ENCODE results near the gene CCR5AS.

Gene CCR5AS

DNA sequence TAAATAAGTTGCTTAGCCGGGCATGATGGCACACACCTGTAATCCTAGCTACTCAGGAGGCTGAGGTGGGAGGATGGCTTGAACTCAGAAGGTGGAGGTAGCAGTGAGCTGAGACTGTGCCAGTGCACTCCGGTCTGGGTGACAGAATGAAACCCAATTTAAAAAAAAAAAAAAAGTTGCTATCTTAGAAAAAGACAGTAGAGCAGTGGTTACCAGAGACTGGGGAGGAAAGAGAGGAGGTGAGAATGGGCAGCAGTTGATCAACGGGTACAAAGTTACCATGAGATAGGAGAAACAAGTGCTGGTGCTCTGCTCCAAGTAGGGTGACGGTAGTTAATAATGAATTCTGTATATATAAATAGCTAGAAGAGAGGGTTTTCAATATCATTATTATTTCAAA is 53.8 kb downstream of the CCR5AS start:
- intact Hi-C loops (cut with DNase I; ENCODE audit: low total_unique reads) = no loop called here
- Histone ChIP-seq H3K4me1 (peaks cover 16 to 88% (median 53%) of the 10 kb centered on the region in 6 donors), H3K27ac (peak overlapping the region in 4 of 8 donors; percentile 55 to 76 (median 68)), H3K36me3 (no peaks in the 10 kb centered on the region), H3K9me3 (no peaks in the 10 kb centered on the region), H3K27me3 (replicated peaks in 1 of 7) (no peaks in the 10 kb centered on the region), H3K4me3 (no peak overlapping the region)
- no peak for DNase-seq
- 67 to 84% (median 72%) methylated on average over 4 of the region's 4 CpGs for WGBS, 5 donors
- TF ChIP-seq POLR2AphosphoS5 (IDR thresholded peaks at IDR 0.05) (no peak), POLR2A (IDR thresholded peaks at IDR 0.05) (no peak)
- TF ChIP-seq, protein P1, sequence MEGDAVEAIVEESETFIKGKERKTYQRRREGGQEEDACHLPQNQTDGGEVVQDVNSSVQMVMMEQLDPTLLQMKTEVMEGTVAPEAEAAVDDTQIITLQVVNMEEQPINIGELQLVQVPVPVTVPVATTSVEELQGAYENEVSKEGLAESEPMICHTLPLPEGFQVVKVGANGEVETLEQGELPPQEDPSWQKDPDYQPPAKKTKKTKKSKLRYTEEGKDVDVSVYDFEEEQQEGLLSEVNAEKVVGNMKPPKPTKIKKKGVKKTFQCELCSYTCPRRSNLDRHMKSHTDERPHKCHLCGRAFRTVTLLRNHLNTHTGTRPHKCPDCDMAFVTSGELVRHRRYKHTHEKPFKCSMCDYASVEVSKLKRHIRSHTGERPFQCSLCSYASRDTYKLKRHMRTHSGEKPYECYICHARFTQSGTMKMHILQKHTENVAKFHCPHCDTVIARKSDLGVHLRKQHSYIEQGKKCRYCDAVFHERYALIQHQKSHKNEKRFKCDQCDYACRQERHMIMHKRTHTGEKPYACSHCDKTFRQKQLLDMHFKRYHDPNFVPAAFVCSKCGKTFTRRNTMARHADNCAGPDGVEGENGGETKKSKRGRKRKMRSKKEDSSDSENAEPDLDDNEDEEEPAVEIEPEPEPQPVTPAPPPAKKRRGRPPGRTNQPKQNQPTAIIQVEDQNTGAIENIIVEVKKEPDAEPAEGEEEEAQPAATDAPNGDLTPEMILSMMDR (IDR thresholded peaks at IDR 0.05 in 8 of 11, conservative IDR thresholded peaks at IDR 0.05 in 3 of 11) = no peak

DNA sequence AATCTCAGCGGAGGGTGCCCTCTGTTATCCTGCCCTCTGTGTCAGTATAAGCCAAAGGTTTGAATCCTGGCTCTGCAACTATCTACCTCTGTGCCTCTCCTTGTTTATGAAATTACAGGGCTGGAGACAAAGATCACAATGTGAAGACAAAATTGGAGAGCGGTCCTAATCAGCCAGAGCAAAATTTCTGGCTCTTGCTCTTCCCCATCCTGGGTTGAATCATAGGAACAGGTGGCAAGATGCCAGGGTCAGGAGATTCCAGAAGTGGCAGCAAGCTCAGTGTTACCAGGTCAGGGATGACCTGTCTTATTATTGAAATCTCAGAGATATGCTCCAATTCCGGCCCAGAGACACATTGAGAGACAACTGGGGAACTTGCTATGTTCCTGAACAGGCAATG is 55.2 kb downstream of the CCR5AS start:
- H3K9me3 ChIP-seq = no peaks in the 10 kb centered on the region
- no peak for DNase-seq
- H3K4me3 ChIP-seq = no peak overlapping the region
- H3K36me3 ChIP-seq = no peaks in the 10 kb centered on the region
- TF ChIP-seq POLR2AphosphoS5 (IDR thresholded peaks at IDR 0.05) (no peak), POLR2A (IDR thresholded peaks at IDR 0.05) (no peak)
- TF ChIP-seq, protein P1 (IDR thresholded peaks at IDR 0.05 in 8 of 11, conservative IDR thresholded peaks at IDR 0.05 in 3 of 11) = no peak
- no peak overlapping the region for H3K27ac ChIP-seq
- peaks cover 16 to 82% (median 53%) of the 10 kb centered on the region in 6 donors for H3K4me1 ChIP-seq
- 79 to 90% (median 86%) methylated on average over 3 of the region's 3 CpGs for WGBS, 5 donors
- H3K27me3 ChIP-seq (replicated peaks in 1 of 7) = no peaks in the 10 kb centered on the region
- intact Hi-C loops (cut with DNase I; ENCODE audit: low total_unique reads) = no loop called here

DNA sequence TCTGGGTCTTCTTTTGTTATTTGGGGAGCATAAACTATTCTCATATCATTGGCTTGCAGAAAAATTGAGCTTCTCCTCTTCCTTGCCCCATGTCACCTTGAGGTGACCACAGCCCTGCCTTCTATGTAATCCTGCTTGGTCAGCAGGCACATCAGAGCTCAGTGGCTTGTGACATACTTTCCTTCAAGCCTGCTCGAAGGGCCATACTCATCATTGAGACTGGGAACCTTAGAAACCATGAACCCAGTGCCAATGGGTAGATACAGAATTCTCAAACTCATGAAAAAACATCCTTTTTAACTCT is 56.7 kb downstream of the CCR5AS start:
- Histone ChIP-seq H3K27ac (peak overlapping the region in 6 of 8 donors; percentile 36 to 81 (median 66)), H3K9me3 (no peaks in the 10 kb centered on the region), H3K27me3 (replicated peaks in 1 of 7) (no peaks in the 10 kb centered on the region), H3K4me3 (no peak overlapping the region), H3K4me1 (peaks cover 16 to 67% (median 53%) of the 10 kb centered on the region in 6 donors), H3K36me3 (no peaks in the 10 kb centered on the region)
- intact Hi-C loops (cut with DNase I; ENCODE audit: low total_unique reads) = no loop called here
- no peak for DNase-seq
- TF ChIP-seq POLR2A (IDR thresholded peaks at IDR 0.05) = no peak
- TF ChIP-seq, protein P1 (IDR thresholded peaks at IDR 0.05 in 8 of 11, conservative IDR thresholded peaks at IDR 0.05 in 3 of 11) = no peak
- no peak for TF ChIP-seq POLR2AphosphoS5 (IDR thresholded peaks at IDR 0.05)
- WGBS, 5 donors = 40 to 55% (median 45%) methylated on average over 1 of the region's 1 CpG

DNA sequence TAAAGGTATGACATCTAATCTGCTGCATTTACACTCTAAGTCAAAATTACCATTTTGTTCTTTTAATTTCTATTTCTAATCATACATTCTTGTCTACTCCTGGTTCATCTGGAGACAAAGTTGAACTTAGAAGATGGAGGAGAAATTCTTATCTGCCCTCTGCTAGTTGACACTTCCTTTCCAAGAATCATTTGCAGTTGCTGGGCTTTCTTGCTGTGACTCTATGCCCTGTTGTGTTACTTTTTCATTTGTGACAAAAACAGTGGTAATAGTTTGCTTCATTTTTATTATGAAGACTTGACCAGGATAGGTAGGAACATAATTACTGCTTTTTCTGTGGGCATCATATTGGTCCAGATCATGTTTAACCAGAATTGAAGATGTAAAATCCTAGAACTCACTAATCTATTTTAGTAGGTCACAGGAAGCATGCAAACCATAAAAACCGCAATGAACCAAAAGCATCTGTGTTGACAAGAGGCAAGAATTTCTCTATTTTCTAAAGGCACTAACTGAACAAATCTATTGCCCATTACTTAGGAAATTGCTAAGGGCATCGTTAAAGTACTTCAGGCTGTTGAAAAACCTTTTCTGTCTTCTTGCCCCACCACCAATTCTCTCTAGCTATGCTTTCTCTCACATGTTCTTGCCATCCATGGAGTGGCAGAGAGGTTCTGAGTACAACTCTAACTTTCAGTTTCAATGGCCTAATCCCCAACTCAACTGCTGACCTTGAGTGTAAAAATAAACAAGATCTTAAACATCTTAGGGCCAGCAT is 57.2 kb downstream of the CCR5AS start:
- WGBS, 5 donors = 19 to 40% (median 24%) methylated on average over 2 of the region's 2 CpGs
- TF ChIP-seq POLR2A (IDR thresholded peaks at IDR 0.05) (no peak), POLR2AphosphoS5 (IDR thresholded peaks at IDR 0.05) (no peak)
- TF ChIP-seq, protein P1 (IDR thresholded peaks at IDR 0.05 in 8 of 11, conservative IDR thresholded peaks at IDR 0.05 in 3 of 11) = no peak
- Histone ChIP-seq H3K27me3 (replicated peaks in 1 of 7) (no peaks in the 10 kb centered on the region), H3K4me1 (peaks cover 16 to 64% (median 53%) of the 10 kb centered on the region in 6 donors), H3K27ac (peak overlapping the region in 7 of 8 donors; percentile 36 to 81 (median 65)), H3K36me3 (no peaks in the 10 kb centered on the region), H3K4me3 (no peak overlapping the region), H3K9me3 (no peaks in the 10 kb centered on the region)
- DNase-seq = no peak
- intact Hi-C loops (cut with DNase I; ENCODE audit: low total_unique reads) = no loop called here

All from spleen (tissue), 11 donors.